ENCODE data around the gene TJP1. TPM values are rescaled to one million over a fixed set of nuclear protein-coding genes. Genes with fewer than 3 reads are reported as not detected.

Gene TJP1
- total and polyA plus RNA-seq, 9 of the 15 experiments (the other 6 are each of a cell fraction or from before 2014, with no cell fraction given), result 9.1 to 39.3 (median 28.0) TPM

DNA sequence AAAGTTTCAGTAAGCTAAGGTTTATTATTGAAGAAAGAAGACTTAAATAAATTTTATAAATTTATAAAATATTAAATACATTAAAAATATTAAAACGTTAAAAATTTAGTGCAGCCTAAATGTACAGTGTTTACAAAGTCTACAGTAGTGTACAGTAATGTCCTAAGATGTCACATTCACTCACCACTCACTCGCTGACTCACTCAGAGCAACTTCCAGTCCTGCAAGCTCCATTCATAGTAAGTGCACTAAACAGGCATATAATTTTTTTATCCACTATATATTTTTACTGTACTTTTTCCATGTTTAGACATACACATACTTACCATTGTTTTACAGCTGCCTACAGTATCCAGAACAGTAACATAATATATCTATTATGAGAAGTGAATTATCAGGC lies 51.5 kb downstream of the TJP1 start:
- intact Hi-C loops (cut with micrococcal nuclease), result no loop called here

More for the DNA sequence above, 51.5 kb downstream of the TJP1 start:
- H3K9me1 ChIP-seq (ENCODE audit: control insufficient read depth, insufficient read depth, low read length), result no peaks in the 10 kb centered on the region
- CTCF ChIA-PET (ENCODE audit: low intra/inter-chr PET ratio), result no interaction called here
- H3K4me2 ChIP-seq (ENCODE audit: insufficient read depth, low read length), result no peak overlapping the region
- H3K79me2 ChIP-seq (ENCODE audit: control insufficient read depth, insufficient read depth, low read length), result peaks cover 27% of the 10 kb centered on the region
- 53% methylated on average over 2 of the region's 2 CpGs for WGBS (ENCODE audit: insufficient coverage, low coverage, missing lambda C conversion rate)
- BruUV-seq (replicated peaks), result no TSS peak
- no peaks in the 10 kb centered on the region for H3K9me3 ChIP-seq (replicated peaks; ENCODE audit: control insufficient read depth, insufficient read depth, low read depth, low read length)
- TF ChIP-seq NR2F6 (CRISPR knock-in tag; IDR thresholded peaks at IDR 0.05), result no peak
- TF ChIP-seq, protein P1, sequence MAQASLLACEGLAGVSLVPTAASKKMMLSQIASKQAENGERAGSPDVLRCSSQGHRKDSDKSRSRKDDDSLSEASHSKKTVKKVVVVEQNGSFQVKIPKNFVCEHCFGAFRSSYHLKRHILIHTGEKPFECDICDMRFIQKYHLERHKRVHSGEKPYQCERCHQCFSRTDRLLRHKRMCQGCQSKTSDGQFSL (CRISPR knock-in tag; IDR thresholded peaks at IDR 0.05), result no peak
- TF ChIP-seq, protein P1 (tag; IDR thresholded peaks at IDR 0.05), result no peak
- no peak for TF ChIP-seq NR3C1 (CRISPR knock-in tag; IDR thresholded peaks at IDR 0.05)
- TF ChIP-seq ZBTB7A (IDR thresholded peaks at IDR 0.05; ENCODE audit: borderline replicate concordance, control insufficient read depth, low read depth, low read length), result no peak
- no peak for TF ChIP-seq RBBP5 (IDR thresholded peaks at IDR 0.05; ENCODE audit: borderline replicate concordance, insufficient read depth, low read length, poor library complexity, severe bottlenecking)
- TF ChIP-seq CREB1 (IDR thresholded peaks at IDR 0.05), result no peak
- TF ChIP-seq CREB1 (CRISPR knock-in tag; IDR thresholded peaks at IDR 0.05), result no peak
- TF ChIP-seq STAG1 (CRISPR knock-in tag; IDR thresholded peaks at IDR 0.05; ENCODE audit: borderline replicate concordance), result no peak
- no peak for TF ChIP-seq LCOR (CRISPR knock-in tag; IDR thresholded peaks at IDR 0.05)
- TF ChIP-seq, protein P2, sequence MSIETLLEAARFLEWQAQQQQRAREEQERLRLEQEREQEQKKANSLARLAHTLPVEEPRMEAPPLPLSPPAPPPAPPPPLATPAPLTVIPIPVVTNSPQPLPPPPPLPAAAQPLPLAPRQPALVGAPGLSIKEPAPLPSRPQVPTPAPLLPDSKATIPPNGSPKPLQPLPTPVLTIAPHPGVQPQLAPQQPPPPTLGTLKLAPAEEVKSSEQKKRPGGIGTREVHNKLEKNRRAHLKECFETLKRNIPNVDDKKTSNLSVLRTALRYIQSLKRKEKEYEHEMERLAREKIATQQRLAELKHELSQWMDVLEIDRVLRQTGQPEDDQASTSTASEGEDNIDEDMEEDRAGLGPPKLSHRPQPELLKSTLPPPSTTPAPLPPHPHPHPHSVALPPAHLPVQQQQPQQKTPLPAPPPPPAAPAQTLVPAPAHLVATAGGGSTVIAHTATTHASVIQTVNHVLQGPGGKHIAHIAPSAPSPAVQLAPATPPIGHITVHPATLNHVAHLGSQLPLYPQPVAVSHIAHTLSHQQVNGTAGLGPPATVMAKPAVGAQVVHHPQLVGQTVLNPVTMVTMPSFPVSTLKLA (conservative IDR thresholded peaks at IDR 0.05), result no peak
- TF ChIP-seq CSDE1 (IDR thresholded peaks at IDR 0.05), result no peak
- TF ChIP-seq L3MBTL2 (IDR thresholded peaks at IDR 0.05), result no peak
- TF ChIP-seq ELF4 (CRISPR knock-in tag; IDR thresholded peaks at IDR 0.05), result no peak
- TF ChIP-seq, protein P3, sequence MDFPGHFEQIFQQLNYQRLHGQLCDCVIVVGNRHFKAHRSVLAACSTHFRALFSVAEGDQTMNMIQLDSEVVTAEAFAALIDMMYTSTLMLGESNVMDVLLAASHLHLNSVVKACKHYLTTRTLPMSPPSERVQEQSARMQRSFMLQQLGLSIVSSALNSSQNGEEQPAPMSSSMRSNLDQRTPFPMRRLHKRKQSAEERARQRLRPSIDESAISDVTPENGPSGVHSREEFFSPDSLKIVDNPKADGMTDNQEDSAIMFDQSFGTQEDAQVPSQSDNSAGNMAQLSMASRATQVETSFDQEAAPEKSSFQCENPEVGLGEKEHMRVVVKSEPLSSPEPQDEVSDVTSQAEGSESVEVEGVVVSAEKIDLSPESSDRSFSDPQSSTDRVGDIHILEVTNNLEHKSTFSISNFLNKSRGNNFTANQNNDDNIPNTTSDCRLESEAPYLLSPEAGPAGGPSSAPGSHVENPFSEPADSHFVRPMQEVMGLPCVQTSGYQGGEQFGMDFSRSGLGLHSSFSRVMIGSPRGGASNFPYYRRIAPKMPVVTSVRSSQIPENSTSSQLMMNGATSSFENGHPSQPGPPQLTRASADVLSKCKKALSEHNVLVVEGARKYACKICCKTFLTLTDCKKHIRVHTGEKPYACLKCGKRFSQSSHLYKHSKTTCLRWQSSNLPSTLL (IDR thresholded peaks at IDR 0.05), result no peak
- no peak for TF ChIP-seq PHF20 (IDR thresholded peaks at IDR 0.05; ENCODE audit: partially characterized antibody)
- H3K27ac ChIP-seq (ENCODE audit: extremely low read depth, low read depth, low read length), result no peak overlapping the region
- no peaks in the 10 kb centered on the region for H3K4me1 ChIP-seq (replicated peaks in 1 of 2; ENCODE audit: control insufficient read depth in 2 of 2, insufficient read depth in 2 of 2, low read length in 2 of 2)
- H3K9ac ChIP-seq (ENCODE audit: insufficient read depth in 1 of 2, low read depth in 2 of 2, low read length in 2 of 2), result no peak overlapping the region
- DNase-seq (ENCODE audit: extremely low read depth in 1 of 4, low spot score in 3 of 4), result no peak
- H3K4me3 ChIP-seq, result no peak overlapping the region
- no peak overlapping the region for H2AFZ ChIP-seq (ENCODE audit: low read depth, low read length)
- no peak for ATAC-seq
- no peaks in the 10 kb centered on the region for H3K27me3 ChIP-seq (ENCODE audit: control insufficient read depth in 2 of 2, insufficient read depth in 2 of 2, low read length in 2 of 2)
- H4K20me1 ChIP-seq (replicated peaks; ENCODE audit: control insufficient read depth, insufficient read depth, low read length), result no peaks in the 10 kb centered on the region
- POLR2A ChIA-PET, result no interaction called here
- FAIRE-seq, result no peak
- H3K36me3 ChIP-seq (ENCODE audit: control insufficient read depth, insufficient read depth, low read length), result peaks cover 46% of the 10 kb centered on the region; the same call in 2 of the 3 replicates
- in situ Hi-C loops (cut with MboI), result no loop called here
